Activated naive CD4-positive, alpha-beta T cell treated with anti-CD3 and anti-CD28 coated beads, Interleukin-2, amount 50 U/mL, for 72 hours (primary cell): ENCODE data around the gene ZNF143. TPM values are rescaled to one million over a fixed set of nuclear protein-coding genes. Genes with fewer than 3 reads are reported as not detected.

Experiments
- ATAC-seq, 2 donors: fragments of 150-1000 bp; cut with Tn5 transposase; 2 replicates each; pipeline ENCODE4 v1.10.0; 2021; ENCODE audit warnings: mild to moderate bottlenecking in 2 of 2, moderate library complexity in 2 of 2
- DNase-seq, 2 donors: peaks; one replicate each; pipeline ENCODE4 v3.0.0; 2021 to 2022; ENCODE audit warnings: low spot score in 2 of 2
- H3K27ac Mint-ChIP-seq, 2 donors: one replicate each; pipeline ENCODE4 v1.8.0; 2022; ENCODE audit warnings: mild to moderate bottlenecking in 2 of 2, mixed read lengths in 2 of 2
- H3K36me3 Mint-ChIP-seq, 2 donors: one replicate each; pipeline ENCODE4 v1.8.0; 2022; ENCODE audit warnings: mixed read lengths in 2 of 2
- H3K9me3 Mint-ChIP-seq, 2 donors: one replicate each; pipeline ENCODE4 v1.8.0; 2022; ENCODE audit warnings: mixed read lengths in 2 of 2
- total RNA-seq, 2 donors: library from RNA; stranded (reverse); gene quantifications; one replicate each; pipeline ENCODE4 v1.2.3, GENCODE V29; 2022

The ZNF143 gene
- total RNA-seq, 2 donors from 2014 or later, result 25.4 to 80.9 TPM

DNA sequence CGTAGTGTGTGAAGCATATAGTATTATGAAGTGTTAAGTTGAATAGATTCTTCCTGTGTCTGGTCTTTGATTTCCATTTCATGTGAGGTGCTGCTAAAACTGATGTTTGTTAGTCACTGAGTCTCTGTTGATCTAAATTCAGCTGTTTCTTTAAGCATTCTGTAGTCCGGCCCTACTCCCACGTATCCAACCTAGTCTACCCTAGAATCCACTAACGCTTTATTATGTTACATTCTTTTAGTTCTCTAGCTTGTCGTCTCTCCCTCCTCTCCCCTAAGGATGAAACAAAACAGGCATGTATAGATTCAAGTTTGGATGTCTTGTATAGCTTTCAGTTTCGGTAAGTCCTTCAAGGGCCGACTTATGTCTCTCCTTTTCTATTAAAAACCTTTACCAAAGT, 116.7 kb downstream of the ZNF143 start:
- no peaks in the 10 kb centered on the region for H3K9me3 Mint-ChIP-seq
- ATAC-seq (no peak), DNase-seq (no peak)
- peaks cover 53 to 71% of the 10 kb centered on the region in 2 donors for H3K36me3 Mint-ChIP-seq
- peak overlapping the region in 1 of 2 donors; percentile 1 for H3K27ac Mint-ChIP-seq

Other genes starting within 250 kb of the ZNF143 start
- 10 to 100 TPM; 66.4 to 94.0 TPM for gene DENND5A, start 195.7 kb upstream of the ZNF143 start, total RNA-seq
- 10 to 100 TPM; 30.5 to 41.1 TPM for gene TMEM41B, start 146.4 kb upstream of the ZNF143 start, total RNA-seq
- 100 to 1,000 TPM; 146 to 147 TPM for gene IPO7, start 76.4 kb upstream of the ZNF143 start, total RNA-seq
- 10 to 100 TPM; 39.8 to 52.3 TPM for gene WEE1, start 112.7 kb downstream of the ZNF143 start, total RNA-seq
- 1 to 10 TPM; 4.1 to 9.2 TPM for gene SWAP70, start 203.1 kb downstream of the ZNF143 start, total RNA-seq